Ascending aorta (tissue), 2 donors: ENCODE results near the gene S1PR3. TPM values are rescaled to one million over a fixed set of nuclear protein-coding genes. Genes with fewer than 3 reads are reported as not detected.

Experiments used
- DNase-seq, 2 donors: peaks; one replicate each; pipeline ENCODE4 v3.0.0-alpha.2; 2019; ENCODE audit warnings: low spot score in 2 of 2
- H3K27ac ChIP-seq, 2 donors: fragments of 200-600 bp; sonication (generic); one replicate each; pipeline ENCODE4 v1.5.1; 2016 to 2017; ENCODE audit warnings: mild to moderate bottlenecking in 1 of 2
- H3K27me3 ChIP-seq: fragments of 200-600 bp; sonication (generic); one replicate; pipeline ENCODE4 v1.5.1; 2017
- H3K36me3 ChIP-seq, 2 donors: fragments of 200-600 bp; sonication (generic); one replicate each; pipeline ENCODE4 v1.5.1; 2016
- H3K4me1 ChIP-seq, 2 donors: fragments of 200-600 bp; sonication (generic); one replicate each; pipeline ENCODE4 v1.5.1; 2016 to 2017; ENCODE audit warnings: mild to moderate bottlenecking in 1 of 2
- H3K4me3 ChIP-seq, 2 donors: fragments of 200-600 bp; sonication (generic); one replicate each; pipeline ENCODE4 v1.5.1; 2016 to 2017; ENCODE audit warnings: mild to moderate bottlenecking in 1 of 2
- H3K9me3 ChIP-seq, 2 donors: fragments of 200-600 bp; sonication (generic); one replicate each; pipeline ENCODE4 v1.5.1; 2016
- CTCF ChIP-seq, 3 experiments: fragments of 200-600 bp in 2 of 3; fragments of 450-650 bp in 1 of 3; sonication (generic) in 2 of 3; IDR thresholded peaks; one replicate each; pipeline ENCODE4 v1.5.1; 2016 to 2019; ENCODE audit warnings: antibody characterized with exemption in 3 of 3, mild to moderate bottlenecking in 1 of 3, moderate library complexity in 1 of 3
- intact Hi-C: fragments of 100-400 bp; cut with DNase I; formaldehyde crosslinking; loops from one replicate; pipeline ENCODE4 v1.15.1; 2023
- total RNA-seq: library from RNA; depleted of rRNA; stranded (reverse); fragments of >200 nt; gene quantifications from one replicate; pipeline ENCODE4 v1.1.0, GENCODE V29; 2016

S1PR3 gene
- total RNA-seq, 1 donor from 2014 or later = 59.3 TPM

GRCh38 chr9:89023740-89024139 lies 32.5 kb downstream of the S1PR3 start:
- no peaks in the 10 kb centered on the region for H3K9me3 ChIP-seq
- DNase-seq = no peak
- H3K27me3 ChIP-seq = no peaks in the 10 kb centered on the region
- TF ChIP-seq CTCF (IDR thresholded peaks at IDR 0.05) = no peak
- no peak overlapping the region for H3K27ac ChIP-seq
- no peaks in the 10 kb centered on the region for H3K36me3 ChIP-seq
- intact Hi-C loops = no loop called here
- no peaks in the 10 kb centered on the region for H3K4me1 ChIP-seq
- H3K4me3 ChIP-seq = no peak overlapping the region

GRCh38 chr9:89024727-89025126 lies 33.5 kb downstream of the S1PR3 start:
- H3K27ac ChIP-seq = no peak overlapping the region
- no peak for TF ChIP-seq CTCF (IDR thresholded peaks at IDR 0.05)

GRCh38 chr9:89025553-89025952 lies 34.3 kb downstream of the S1PR3 start:
- no peaks in the 10 kb centered on the region for H3K36me3 ChIP-seq
- no peaks in the 10 kb centered on the region for H3K27me3 ChIP-seq
- no peak overlapping the region for H3K4me3 ChIP-seq
- intact Hi-C loops = no loop called here
- H3K9me3 ChIP-seq = peaks cover 0 to 16% of the 10 kb centered on the region in 2 donors
- TF ChIP-seq CTCF (IDR thresholded peaks at IDR 0.05) = no peak
- no peaks in the 10 kb centered on the region for H3K4me1 ChIP-seq
- DNase-seq = no peak
- no peak overlapping the region for H3K27ac ChIP-seq

More at GRCh38 chr9:89024727-89025126, 33.5 kb downstream of the S1PR3 start:
- Histone ChIP-seq H3K9me3 (peaks cover 0 to 8% of the 10 kb centered on the region in 2 donors), H3K36me3 (no peaks in the 10 kb centered on the region), H3K4me1 (no peaks in the 10 kb centered on the region), H3K4me3 (no peak overlapping the region), H3K27me3 (no peaks in the 10 kb centered on the region)
- DNase-seq = no peak
- intact Hi-C loops = no loop called here

GRCh38 chr9:89026876-89027275 lies 35.6 kb downstream of the S1PR3 start:
- no peak for TF ChIP-seq CTCF (IDR thresholded peaks at IDR 0.05)
- Histone ChIP-seq H3K36me3 (no peaks in the 10 kb centered on the region), H3K27me3 (no peaks in the 10 kb centered on the region), H3K4me1 (no peaks in the 10 kb centered on the region), H3K9me3 (peaks cover 0 to 21% of the 10 kb centered on the region in 2 donors), H3K4me3 (no peak overlapping the region), H3K27ac (no peak overlapping the region)
- intact Hi-C loops = no loop called here
- DNase-seq = no peak

- Histone ChIP-seq H3K4me3 (no peak overlapping the region), H3K36me3 (no peaks in the 10 kb centered on the region), H3K27me3 (no peaks in the 10 kb centered on the region), H3K27ac (no peak overlapping the region), H3K4me1 (no peaks in the 10 kb centered on the region), H3K9me3 (peaks cover 0 to 21% of the 10 kb centered on the region in 2 donors)
- TF ChIP-seq CTCF (IDR thresholded peaks at IDR 0.05) = no peak
- DNase-seq = no peak
- intact Hi-C loops = no loop called here
These were observed 38.5 kb downstream of the S1PR3 start for GRCh38 chr9:89029788-89030187.

- H3K4me1 ChIP-seq = no peaks in the 10 kb centered on the region
- intact Hi-C loops = no loop called here
These were observed 40.9 kb downstream of the S1PR3 start for GRCh38 chr9:89032173-89032572.

More at GRCh38 chr9:89032173-89032572, 40.9 kb downstream of the S1PR3 start:
- H3K4me3 ChIP-seq = no peak overlapping the region
- H3K36me3 ChIP-seq = no peaks in the 10 kb centered on the region
- no peak for DNase-seq
- no peaks in the 10 kb centered on the region for H3K27me3 ChIP-seq
- H3K27ac ChIP-seq = no peak overlapping the region
- peaks cover 0 to 21% of the 10 kb centered on the region in 2 donors for H3K9me3 ChIP-seq
- no peak for TF ChIP-seq CTCF (IDR thresholded peaks at IDR 0.05)
